Esophagus muscularis mucosa (tissue), 4 donors: ENCODE data around the gene UPF1. TPM values are rescaled to one million over a fixed set of nuclear protein-coding genes. Genes with fewer than 3 reads are reported as not detected.
"Not testable (repeated sequence)": the region's sequence is repeated elsewhere in the genome, so short reads cannot be mapped to it uniquely, and the experiment has no call there.

Experiments used
- DNase-seq: peaks from one replicate; pipeline ENCODE4 v3.0.0-alpha.2; 2017; ENCODE audit errors: extremely low spot score
- H3K27ac ChIP-seq, 4 donors: fragments of 200-600 bp; sonication (generic); replicated peaks in 1 of 4; 1 replicate in 3 of 4; 2 replicates in 1 of 4; pipeline ENCODE4 v1.5.1; 2016 to 2019; ENCODE audit warnings: mild to moderate bottlenecking in 1 of 4
- H3K27me3 ChIP-seq, 4 donors: fragments of 200-600 bp; sonication (generic); one replicate each; pipeline versions ENCODE4 v1.5.1 to v1.6.0; 2016 to 2019
- H3K36me3 ChIP-seq, 4 donors: fragments of 200-600 bp; sonication (generic); one replicate each; pipeline ENCODE4 v1.5.1; 2016 to 2019
- H3K4me1 ChIP-seq, 4 donors: fragments of 200-600 bp; sonication (generic); one replicate each; pipeline ENCODE4 v1.5.1; 2016 to 2019
- H3K4me3 ChIP-seq, 4 donors: fragments of 200-600 bp; sonication (generic); 1 replicate in 2 of 4; 2 replicates in 2 of 4; pipeline ENCODE4 v1.5.1; 2016 to 2019; ENCODE audit warnings: mild to moderate bottlenecking in 4 of 4, moderate library complexity in 1 of 4
- H3K9me3 ChIP-seq, 4 donors: fragments of 200-600 bp; sonication (generic); 1 replicate in 3 of 4; 2 replicates in 1 of 4; pipeline ENCODE4 v1.5.1; 2016 to 2019
- EP300 ChIP-seq: sonication (generic); formaldehyde crosslinking; IDR thresholded peaks from one replicate; pipeline ENCODE4 v1.6.1; 2017; ENCODE audit warnings: antibody characterized with exemption
- POLR2A ChIP-seq: fragments of 450-650 bp; IDR thresholded peaks from one replicate; pipeline ENCODE4 v1.6.1; 2017; ENCODE audit warnings: antibody characterized with exemption, moderate library complexity, mild to moderate bottlenecking, low read depth
- POLR2AphosphoS5 ChIP-seq, 2 donors: sonication (generic); formaldehyde crosslinking; IDR thresholded peaks; one replicate each; pipeline ENCODE4 v1.6.1; 2017; ENCODE audit warnings: antibody characterized with exemption in 2 of 2
- WGBS: methylation state at CpG from one replicate; pipeline ENCODE4 v1.1.5; 2018; 5-methylcytosine and 5-hydroxymethylcytosine counted together
- intact Hi-C: fragments of 100-400 bp; cut with DNase I; formaldehyde crosslinking; loops from one replicate; pipeline ENCODE4 v1.15.1; 2023
- total RNA-seq, 4 donors: library from RNA; depleted of rRNA; stranded (reverse); fragments of >200 nt; gene quantifications; one replicate each; pipeline versions ENCODE4 v1.1.0 to v1.2.1, GENCODE V29; 2016
- TF ChIP-seq, protein P1 (sequence below), 3 experiments: fragments of 200-600 bp in 2 of 3; fragments of 450-650 bp in 1 of 3; sonication (generic) in 2 of 3; IDR thresholded peaks; one replicate each; pipeline ENCODE4 v1.5.1; 2017 to 2019; ENCODE audit warnings: antibody characterized with exemption in 3 of 3, mild to moderate bottlenecking in 2 of 3, moderate library complexity in 1 of 3

Gene UPF1
- total RNA-seq, 4 donors from 2014 or later = 54.8 to 116 (median 77.4) TPM

DNA sequence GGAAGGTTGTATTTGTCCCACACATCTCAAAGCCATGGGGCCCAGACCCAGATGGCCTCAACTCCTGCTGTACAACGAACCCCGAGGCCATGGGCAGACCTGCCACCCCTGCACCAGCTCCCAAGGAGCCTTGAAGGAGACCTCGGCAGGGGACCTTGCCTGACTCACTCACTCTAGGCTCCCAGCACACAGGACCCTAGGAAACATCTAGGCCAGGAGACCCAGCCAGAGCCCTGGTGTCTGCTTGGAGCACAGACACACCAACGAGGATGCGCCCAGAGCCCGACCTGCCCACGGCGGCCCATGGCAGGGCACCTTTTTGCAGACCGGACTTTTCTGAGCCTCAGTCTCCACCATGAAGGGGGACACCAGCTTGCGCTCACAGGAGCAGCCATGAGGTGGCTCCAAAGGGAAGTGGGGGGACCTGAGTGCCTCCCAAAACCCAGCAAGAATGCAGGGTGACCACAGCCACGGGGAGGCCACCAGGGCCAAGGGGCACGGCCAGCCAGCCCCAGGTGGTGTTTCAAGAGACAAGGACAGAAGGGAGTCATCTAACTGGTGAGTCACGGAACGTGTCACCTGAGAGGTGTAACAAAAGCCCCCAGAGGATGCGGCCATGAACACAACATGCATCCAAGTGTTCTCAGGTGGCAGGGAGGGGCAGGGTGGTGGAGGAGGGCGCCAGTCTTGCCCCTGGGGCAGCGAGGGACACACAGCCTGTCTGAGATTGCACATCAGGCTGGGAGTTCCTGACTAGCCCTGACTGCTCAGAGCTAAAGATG is 69.1 kb downstream of the UPF1 start:
- Histone ChIP-seq H3K27ac (no peak overlapping the region), H3K36me3 (peaks cover 29 to 75% (median 63%) of the 10 kb centered on the region in 4 donors), H3K4me1 (peaks cover 3 to 10% (median 7%) of the 10 kb centered on the region in 4 donors), H3K27me3 (peaks cover 0 to 16% (median 0%) of the 10 kb centered on the region in 4 donors), H3K9me3 (no peaks in the 10 kb centered on the region), H3K4me3 (no peak overlapping the region)
- WGBS = 81% methylated on average over 5 of the region's 17 CpGs
- no peak for TF ChIP-seq EP300
- no peak for TF ChIP-seq POLR2A
- TF ChIP-seq, protein P1, sequence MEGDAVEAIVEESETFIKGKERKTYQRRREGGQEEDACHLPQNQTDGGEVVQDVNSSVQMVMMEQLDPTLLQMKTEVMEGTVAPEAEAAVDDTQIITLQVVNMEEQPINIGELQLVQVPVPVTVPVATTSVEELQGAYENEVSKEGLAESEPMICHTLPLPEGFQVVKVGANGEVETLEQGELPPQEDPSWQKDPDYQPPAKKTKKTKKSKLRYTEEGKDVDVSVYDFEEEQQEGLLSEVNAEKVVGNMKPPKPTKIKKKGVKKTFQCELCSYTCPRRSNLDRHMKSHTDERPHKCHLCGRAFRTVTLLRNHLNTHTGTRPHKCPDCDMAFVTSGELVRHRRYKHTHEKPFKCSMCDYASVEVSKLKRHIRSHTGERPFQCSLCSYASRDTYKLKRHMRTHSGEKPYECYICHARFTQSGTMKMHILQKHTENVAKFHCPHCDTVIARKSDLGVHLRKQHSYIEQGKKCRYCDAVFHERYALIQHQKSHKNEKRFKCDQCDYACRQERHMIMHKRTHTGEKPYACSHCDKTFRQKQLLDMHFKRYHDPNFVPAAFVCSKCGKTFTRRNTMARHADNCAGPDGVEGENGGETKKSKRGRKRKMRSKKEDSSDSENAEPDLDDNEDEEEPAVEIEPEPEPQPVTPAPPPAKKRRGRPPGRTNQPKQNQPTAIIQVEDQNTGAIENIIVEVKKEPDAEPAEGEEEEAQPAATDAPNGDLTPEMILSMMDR (IDR thresholded peaks at IDR 0.05) = no peak
- TF ChIP-seq POLR2AphosphoS5 (IDR thresholded peaks at IDR 0.05) = no peak
- no peak for DNase-seq
- intact Hi-C loops = no loop called here

DNA sequence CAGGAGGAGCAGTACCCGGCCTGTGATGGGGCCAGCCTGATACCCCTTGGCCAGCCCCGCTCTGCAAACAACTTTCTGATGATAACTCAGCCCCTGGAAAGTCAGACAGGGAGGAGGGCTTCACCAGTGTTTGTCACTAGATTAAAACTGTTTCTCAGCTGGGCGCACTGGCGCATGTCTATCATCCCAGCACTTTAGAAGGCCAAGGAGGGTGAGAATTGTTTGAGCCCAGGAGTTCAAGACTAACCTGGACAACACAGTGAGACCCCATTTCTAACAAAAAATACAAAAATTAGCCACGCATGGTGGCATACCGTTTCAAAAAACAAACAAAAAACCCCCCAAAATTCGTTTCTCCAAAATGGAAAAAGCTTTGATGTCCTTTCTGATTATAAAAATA is 69.7 kb downstream of the UPF1 start:
- H3K27me3 ChIP-seq = peaks cover 0 to 11% (median 0%) of the 10 kb centered on the region in 4 donors
- H3K4me3 ChIP-seq = no peak overlapping the region
- intact Hi-C loops = no loop called here
- no peak for DNase-seq
- peaks cover 33 to 81% (median 69%) of the 10 kb centered on the region in 4 donors for H3K36me3 ChIP-seq
- no peak overlapping the region for H3K27ac ChIP-seq
- H3K9me3 ChIP-seq = no peaks in the 10 kb centered on the region
- H3K4me1 ChIP-seq = peaks cover 0 to 6% (median 2%) of the 10 kb centered on the region in 4 donors
- WGBS = 91% methylated on average over 7 of the region's 7 CpGs
- TF ChIP-seq POLR2A = no peak
- no peak for TF ChIP-seq POLR2AphosphoS5 (IDR thresholded peaks at IDR 0.05)

DNA sequence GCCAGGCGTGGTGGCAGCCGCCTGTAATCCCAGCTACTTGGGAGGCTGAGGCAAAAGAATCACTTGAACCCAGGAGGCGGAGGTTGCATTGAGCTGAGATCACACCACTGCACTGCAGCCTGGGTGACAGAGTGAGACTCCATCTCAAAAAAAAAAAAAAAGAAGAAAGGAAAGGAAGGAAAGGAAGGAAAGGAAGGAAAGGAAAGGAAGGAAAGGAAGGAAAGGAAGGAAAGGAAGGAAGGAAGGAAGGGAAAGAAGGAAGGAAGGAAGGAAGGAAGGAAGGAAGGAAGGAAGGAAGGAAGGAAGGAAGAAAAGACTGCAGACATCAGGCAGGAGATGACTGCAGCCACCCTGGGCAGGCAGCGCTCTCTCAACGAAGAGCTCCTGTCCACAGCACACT is 70.8 kb downstream of the UPF1 start:
- intact Hi-C loops, H3K27me3 ChIP-seq, DNase-seq, H3K4me3 ChIP-seq, H3K27ac ChIP-seq, H3K9me3 ChIP-seq, H3K4me1 ChIP-seq: not testable (repeated sequence)
- 96% methylated on average over 5 of the region's 5 CpGs for WGBS
- peaks cover 38 to 92% (median 80%) of the 10 kb centered on the region in 4 donors for H3K36me3 ChIP-seq

DNA sequence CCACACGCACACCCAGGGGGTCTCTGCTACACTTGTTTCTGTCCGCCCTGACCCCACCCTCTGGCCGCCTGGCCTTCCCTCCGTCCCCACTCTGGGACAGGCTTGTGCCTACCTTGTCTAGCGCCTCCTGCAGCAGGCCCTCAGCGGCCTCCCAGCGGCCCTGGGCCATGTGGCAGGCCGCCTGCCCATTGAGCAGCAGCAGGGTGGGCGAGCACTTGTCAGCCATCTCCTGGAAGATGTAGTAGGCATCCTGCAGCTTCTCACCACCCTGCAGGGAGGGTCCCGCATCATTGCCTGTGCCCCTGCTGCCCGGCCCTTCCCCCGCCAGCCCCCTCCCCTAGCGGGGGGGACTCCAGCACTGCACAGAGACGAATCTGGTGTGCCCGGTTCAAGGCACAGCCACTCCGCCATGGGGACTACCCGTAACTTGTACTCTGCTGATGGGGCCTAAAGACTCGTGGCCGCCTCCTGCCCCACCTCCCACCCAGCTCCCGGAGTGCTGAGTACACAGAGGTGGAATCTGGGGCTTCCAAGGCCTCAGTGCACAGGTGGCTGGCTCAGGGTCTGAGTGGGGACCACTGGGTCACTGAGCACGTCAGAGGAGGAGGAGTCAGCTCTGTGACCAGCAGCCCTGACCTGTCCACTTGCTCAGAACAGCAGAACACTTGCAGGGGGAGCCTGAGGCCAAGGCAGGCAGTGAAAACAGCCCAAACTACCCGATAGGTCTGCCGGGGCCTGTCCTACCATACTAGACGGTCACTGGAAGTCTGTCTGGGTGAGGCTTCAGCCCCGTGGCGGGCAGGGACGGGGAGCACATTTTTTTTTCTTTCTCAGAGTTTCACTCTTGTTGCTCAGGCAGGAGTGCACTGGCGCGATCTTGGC is 71.6 kb downstream of the UPF1 start:
- no peak for DNase-seq
- no peak overlapping the region for H3K4me3 ChIP-seq
- H3K9me3 ChIP-seq = no peaks in the 10 kb centered on the region
- WGBS = 86% methylated on average over 15 of the region's 29 CpGs
- TF ChIP-seq POLR2A = no peak
- no peak for TF ChIP-seq EP300
- TF ChIP-seq POLR2AphosphoS5 (IDR thresholded peaks at IDR 0.05) = no peak
- TF ChIP-seq, protein P1 (IDR thresholded peaks at IDR 0.05) = no peak
- no peaks in the 10 kb centered on the region for H3K4me1 ChIP-seq
- no peak overlapping the region for H3K27ac ChIP-seq
- intact Hi-C loops = no loop called here
- peaks cover 38 to 96% (median 86%) of the 10 kb centered on the region in 4 donors for H3K36me3 ChIP-seq
- no peaks in the 10 kb centered on the region for H3K27me3 ChIP-seq

DNA sequence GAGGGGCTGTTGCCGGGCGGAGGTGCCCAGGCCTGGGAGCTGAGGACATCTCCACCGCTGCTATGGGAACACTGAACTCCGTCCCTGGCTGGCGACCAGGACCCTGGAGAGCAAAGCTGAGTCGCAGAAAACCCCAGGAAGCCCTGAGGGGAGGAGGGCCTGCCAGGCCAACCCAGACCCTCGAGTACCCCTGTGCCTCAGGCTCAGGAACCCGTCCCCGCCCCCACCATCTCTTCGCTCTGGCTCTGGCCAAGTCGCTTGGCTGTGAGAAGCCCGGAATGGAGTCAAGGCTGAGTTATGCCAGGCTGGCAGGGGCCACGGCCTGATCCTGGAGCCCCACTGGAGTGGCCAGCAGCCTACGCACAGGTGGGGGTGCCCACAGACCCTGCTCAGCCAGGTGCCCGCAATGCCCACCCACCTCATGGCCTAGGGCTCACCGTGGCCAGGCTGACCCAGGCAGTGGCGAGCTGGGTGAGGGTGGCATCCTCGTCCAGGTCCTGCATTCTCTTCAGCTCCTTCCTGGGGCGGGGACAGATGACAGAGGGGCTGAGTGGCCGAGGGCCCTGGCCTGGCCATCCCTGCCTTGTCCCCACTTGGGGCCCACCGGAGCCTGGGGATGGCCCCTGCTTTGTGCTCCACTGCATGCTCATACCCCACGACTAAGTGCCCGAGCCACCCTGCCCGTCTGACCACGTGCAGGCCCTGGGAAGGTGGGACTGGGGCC is 72.7 kb downstream of the UPF1 start:
- TF ChIP-seq, protein P1 (IDR thresholded peaks at IDR 0.05) = no peak
- TF ChIP-seq POLR2AphosphoS5 (IDR thresholded peaks at IDR 0.05) (no peak), POLR2A (no peak), EP300 (no peak)
- Histone ChIP-seq H3K27me3 (no peaks in the 10 kb centered on the region), H3K4me3 (no peak overlapping the region), H3K27ac (no peak overlapping the region), H3K4me1 (no peaks in the 10 kb centered on the region), H3K36me3 (peaks cover 32 to 94% (median 84%) of the 10 kb centered on the region in 4 donors), H3K9me3 (no peaks in the 10 kb centered on the region)
- intact Hi-C loops = no loop called here
- 88% methylated on average over 10 of the region's 25 CpGs for WGBS
- no peak for DNase-seq
